SU-DHL-6 (cell line): ENCODE measurements around the gene AK9.
"Not testable (repeated sequence)": the region's sequence is repeated elsewhere in the genome, so short reads cannot be mapped to it uniquely, and the experiment has no call there.

ENCODE experiments used
- H2AFZ ChIP-seq: fragments of 200-600 bp; sonication (generic); 2 replicates; pipeline ENCODE4 v1.6.1; 2014; ENCODE audit warnings: low read depth, mild to moderate bottlenecking, moderate library complexity, mixed read lengths, antibody characterized with exemption, low read length; ENCODE audit not compliant: severe bottlenecking
- H3F3A ChIP-seq: fragments of 200-600 bp; shearing (Covaris generic); 2 replicates; pipeline ENCODE4 v1.6.0; 2016; ENCODE audit warnings: antibody characterized with exemption, mild to moderate bottlenecking; ENCODE audit not compliant: insufficient read depth
- H3K27ac ChIP-seq: fragments of 200-600 bp; sonication (generic); 2 replicates; pipeline ENCODE4 v1.5.1; 2016; ENCODE audit warnings: low read depth, mild to moderate bottlenecking, low read length, moderate library complexity, mixed read lengths
- H3K27me3 ChIP-seq: fragments of 200-600 bp; sonication (generic), shearing (Covaris generic); 2 replicates; pipeline ENCODE4 v1.6.0; 2014; ENCODE audit warnings: mild to moderate bottlenecking, low read length
- H3K36me3 ChIP-seq: fragments of 200-600 bp; sonication (generic); 2 replicates; pipeline ENCODE4 v1.6.1; 2014; ENCODE audit warnings: mild to moderate bottlenecking, low read length, mixed read lengths
- H3K4me2 ChIP-seq: fragments of 300-600, 200-600 bp; shearing (Covaris generic), sonication (generic); 2 replicates; pipeline ENCODE4 v1.6.0; 2014; ENCODE audit warnings: low read length, low read depth, mild to moderate bottlenecking; ENCODE audit not compliant: poor library complexity, severe bottlenecking
- H3K4me3 ChIP-seq: fragments of 200-600 bp; sonication (generic); 2 replicates; pipeline ENCODE4 v1.5.1; 2014; ENCODE audit warnings: antibody characterized with exemption, low read length, mild to moderate bottlenecking, mixed read lengths; ENCODE audit not compliant: insufficient read depth, poor library complexity, severe bottlenecking
- H3K79me2 ChIP-seq: fragments of 200-600 bp; sonication (generic); 2 replicates; pipeline ENCODE4 v1.6.1; 2014; ENCODE audit warnings: mild to moderate bottlenecking, low read length, moderate library complexity; ENCODE audit not compliant: insufficient read depth
- H3K9ac ChIP-seq: fragments of 200-600 bp; sonication (generic); 2 replicates; pipeline ENCODE4 v1.7.0; 2014; ENCODE audit warnings: mild to moderate bottlenecking, low read length
- H3K9me2 ChIP-seq: fragments of 200-600 bp; sonication (generic); replicated peaks from 2 replicates; pipeline ENCODE4 v1.6.1; 2014; ENCODE audit warnings: low read length; ENCODE audit not compliant: insufficient read depth
- H3K9me3 ChIP-seq: fragments of 200-600 bp; sonication (generic); 2 replicates; pipeline ENCODE4 v1.6.1; 2014; ENCODE audit warnings: low read length, mixed read lengths; ENCODE audit not compliant: insufficient read depth
- H4K20me1 ChIP-seq: fragments of 200-600 bp; sonication (generic); 2 replicates; pipeline ENCODE4 v1.6.1; 2014; ENCODE audit warnings: low read depth, mild to moderate bottlenecking, antibody characterized with exemption, low read length, moderate library complexity, mixed read lengths
- CTCF ChIP-seq: fragments of 200-600 bp; sonication (generic); IDR thresholded peaks from one replicate; pipeline ENCODE4 v1.5.1; 2017; ENCODE audit warnings: antibody characterized with exemption, mild to moderate bottlenecking, low read length, moderate library complexity; ENCODE audit not compliant: insufficient read depth, poor library complexity, severe bottlenecking
- EZH2phosphoT487 ChIP-seq: fragments of 200-600 bp; sonication (generic), shearing (Covaris generic); conservative IDR thresholded peaks from 2 replicates; pipeline ENCODE4 v1.6.1; 2018; ENCODE audit warnings: mild to moderate bottlenecking, antibody characterized with exemption, low read length, moderate library complexity, mixed read lengths

The AK9 gene

GRCh38 chr6:109714611-109715010 lies 23.6 kb upstream of the AK9 start:
- Histone ChIP-seq H3K4me2 (no peak overlapping the region), H3K27me3 (no peaks in the 10 kb centered on the region), H3K9me2 (no peaks in the 10 kb centered on the region), H3K9me3 (no peaks in the 10 kb centered on the region), H3K36me3 (no peaks in the 10 kb centered on the region), H4K20me1 (peaks cover 6% of the 10 kb centered on the region; the same call in 1 of the 2 replicates), H3F3A (no peaks in the 10 kb centered on the region), H3K27ac (no peak overlapping the region), H3K79me2 (no peaks in the 10 kb centered on the region), H3K9ac (no peak overlapping the region), H2AFZ (no peak overlapping the region), H3K4me3 (no peak overlapping the region)
- no peak for TF ChIP-seq EZH2phosphoT487
- no peak for TF ChIP-seq CTCF

GRCh38 chr6:109714166-109714565 lies 23.2 kb upstream of the AK9 start:
- TF ChIP-seq EZH2phosphoT487 (no peak), CTCF (no peak)
- H4K20me1 ChIP-seq = peaks cover 6% of the 10 kb centered on the region; the same call in 1 of the 2 replicates
- no peaks in the 10 kb centered on the region for H3K36me3 ChIP-seq
- H3K79me2 ChIP-seq = no peaks in the 10 kb centered on the region
- no peaks in the 10 kb centered on the region for H3F3A ChIP-seq
- no peak overlapping the region for H3K9ac ChIP-seq
- H3K27me3 ChIP-seq = no peaks in the 10 kb centered on the region
- no peaks in the 10 kb centered on the region for H3K9me2 ChIP-seq
- no peak overlapping the region for H2AFZ ChIP-seq
- no peak overlapping the region for H3K27ac ChIP-seq
- H3K9me3 ChIP-seq = no peaks in the 10 kb centered on the region
- H3K4me2 ChIP-seq = no peak overlapping the region
- no peak overlapping the region for H3K4me3 ChIP-seq

GRCh38 chr6:109713097-109713496 lies 22.1 kb upstream of the AK9 start:
- H2AFZ ChIP-seq = no peak overlapping the region
- H4K20me1 ChIP-seq = peaks cover 6% of the 10 kb centered on the region; the same call in 1 of the 2 replicates
- no peaks in the 10 kb centered on the region for H3K27me3 ChIP-seq
- H3K9me3 ChIP-seq = no peaks in the 10 kb centered on the region
- no peak for TF ChIP-seq EZH2phosphoT487
- TF ChIP-seq CTCF = no peak
- no peaks in the 10 kb centered on the region for H3K79me2 ChIP-seq
- no peak overlapping the region for H3K4me2 ChIP-seq
- H3F3A ChIP-seq = no peaks in the 10 kb centered on the region
- H3K9me2 ChIP-seq = no peaks in the 10 kb centered on the region
- no peaks in the 10 kb centered on the region for H3K36me3 ChIP-seq
- H3K4me3 ChIP-seq = no peak overlapping the region
- no peak overlapping the region for H3K27ac ChIP-seq
- no peak overlapping the region for H3K9ac ChIP-seq

GRCh38 chr6:109708099-109708498 lies 17.1 kb upstream of the AK9 start:
- H3K4me3 ChIP-seq, H3K9ac ChIP-seq, H3F3A ChIP-seq, H3K9me2 ChIP-seq, H3K4me2 ChIP-seq, H3K27me3 ChIP-seq, H2AFZ ChIP-seq, H3K79me2 ChIP-seq, H4K20me1 ChIP-seq, H3K9me3 ChIP-seq, H3K36me3 ChIP-seq, H3K27ac ChIP-seq: not testable (repeated sequence)
